ENCODE measurements around the gene CACNA1C. TPM values are rescaled to one million over a fixed set of nuclear protein-coding genes. Genes with fewer than 3 reads are reported as not detected.

The CACNA1C gene
- total and polyA plus RNA-seq, 8 donors: 0.31 to 55.8 (median 7.2) TPM

GRCh38 chr12:2152134-2152533 lies 99.3 kb downstream of the CACNA1C start:
- no peaks in the 10 kb centered on the region for H3K9me3 ChIP-seq
- TF ChIP-seq POLR2A (IDR thresholded peaks at IDR 0.05) (no peak), POLR2AphosphoS5 (IDR thresholded peaks at IDR 0.05) (no peak), EP300 (IDR thresholded peaks at IDR 0.05) (no peak)
- TF ChIP-seq, protein P1, sequence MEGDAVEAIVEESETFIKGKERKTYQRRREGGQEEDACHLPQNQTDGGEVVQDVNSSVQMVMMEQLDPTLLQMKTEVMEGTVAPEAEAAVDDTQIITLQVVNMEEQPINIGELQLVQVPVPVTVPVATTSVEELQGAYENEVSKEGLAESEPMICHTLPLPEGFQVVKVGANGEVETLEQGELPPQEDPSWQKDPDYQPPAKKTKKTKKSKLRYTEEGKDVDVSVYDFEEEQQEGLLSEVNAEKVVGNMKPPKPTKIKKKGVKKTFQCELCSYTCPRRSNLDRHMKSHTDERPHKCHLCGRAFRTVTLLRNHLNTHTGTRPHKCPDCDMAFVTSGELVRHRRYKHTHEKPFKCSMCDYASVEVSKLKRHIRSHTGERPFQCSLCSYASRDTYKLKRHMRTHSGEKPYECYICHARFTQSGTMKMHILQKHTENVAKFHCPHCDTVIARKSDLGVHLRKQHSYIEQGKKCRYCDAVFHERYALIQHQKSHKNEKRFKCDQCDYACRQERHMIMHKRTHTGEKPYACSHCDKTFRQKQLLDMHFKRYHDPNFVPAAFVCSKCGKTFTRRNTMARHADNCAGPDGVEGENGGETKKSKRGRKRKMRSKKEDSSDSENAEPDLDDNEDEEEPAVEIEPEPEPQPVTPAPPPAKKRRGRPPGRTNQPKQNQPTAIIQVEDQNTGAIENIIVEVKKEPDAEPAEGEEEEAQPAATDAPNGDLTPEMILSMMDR (IDR thresholded peaks at IDR 0.05): no peak
- 83 to 96% (median 91%) methylated on average over 5 of the region's 5 CpGs for WGBS, 5 donors
- H3K27me3 ChIP-seq: no peaks in the 10 kb centered on the region
- no peaks in the 10 kb centered on the region for H3K36me3 ChIP-seq
- H3K27ac ChIP-seq: no peak overlapping the region
- no peak for DNase-seq
- H3K4me3 ChIP-seq: no peak overlapping the region
- peaks cover 4 to 21% (median 12%) of the 10 kb centered on the region in 4 donors for H3K4me1 ChIP-seq
- intact Hi-C loops (cut with DNase I; ENCODE audit: low total_unique reads): no loop called here

GRCh38 chr12:2154050-2154449 lies 101.3 kb downstream of the CACNA1C start:
- Histone ChIP-seq H3K9me3 (no peaks in the 10 kb centered on the region), H3K27me3 (no peaks in the 10 kb centered on the region), H3K27ac (peak overlapping the region in 4 of 5 donors; percentile 15 to 75 (median 64)), H3K4me1 (peaks cover 4 to 21% (median 12%) of the 10 kb centered on the region in 4 donors), H3K36me3 (no peaks in the 10 kb centered on the region), H3K4me3 (no peak overlapping the region)
- TF ChIP-seq EP300 (IDR thresholded peaks at IDR 0.05): no peak
- no peak for TF ChIP-seq POLR2AphosphoS5 (IDR thresholded peaks at IDR 0.05)
- no peak for TF ChIP-seq POLR2A (IDR thresholded peaks at IDR 0.05)
- TF ChIP-seq, protein P1 (IDR thresholded peaks at IDR 0.05): no peak
- DNase-seq: no peak
- intact Hi-C loops (cut with DNase I; ENCODE audit: low total_unique reads): no loop called here
- 23 to 42% (median 38%) methylated on average over 9 of the region's 9 CpGs for WGBS, 5 donors

DNA sequence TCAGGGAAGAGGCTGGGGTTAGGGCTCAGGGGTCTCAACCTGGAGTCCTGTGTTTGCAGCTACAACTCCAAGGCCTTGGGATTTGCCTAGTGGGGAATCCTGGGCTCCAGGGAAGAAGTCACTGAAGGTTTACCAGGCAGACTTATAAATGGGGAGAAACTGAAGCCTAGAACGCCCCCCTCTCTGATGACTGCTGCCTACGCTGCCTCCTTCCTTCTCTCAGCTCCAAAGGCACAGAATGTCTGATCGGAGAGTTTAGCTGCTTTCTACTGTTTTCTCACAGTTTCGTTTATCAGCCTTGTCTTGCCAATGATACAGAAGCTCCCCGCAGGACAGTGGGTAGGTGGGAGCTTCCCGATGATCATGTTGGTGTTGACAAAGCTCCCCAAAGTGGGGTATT lies 101.7 kb downstream of the CACNA1C start:
- Histone ChIP-seq H3K4me1 (peaks cover 4 to 22% (median 12%) of the 10 kb centered on the region in 4 donors), H3K9me3 (no peaks in the 10 kb centered on the region), H3K4me3 (no peak overlapping the region), H3K27ac (peak overlapping the region in 3 of 5 donors; percentile 54 to 75 (median 73)), H3K27me3 (no peaks in the 10 kb centered on the region), H3K36me3 (no peaks in the 10 kb centered on the region)
- WGBS, 5 donors: 78 to 86% (median 81%) methylated on average over 6 of the region's 6 CpGs
- no peak for DNase-seq
- no peak for TF ChIP-seq EP300 (IDR thresholded peaks at IDR 0.05)
- TF ChIP-seq, protein P1 (IDR thresholded peaks at IDR 0.05): no peak
- no peak for TF ChIP-seq POLR2A (IDR thresholded peaks at IDR 0.05)
- TF ChIP-seq POLR2AphosphoS5 (IDR thresholded peaks at IDR 0.05): no peak
- intact Hi-C loops (cut with DNase I; ENCODE audit: low total_unique reads): no loop called here

DNA sequence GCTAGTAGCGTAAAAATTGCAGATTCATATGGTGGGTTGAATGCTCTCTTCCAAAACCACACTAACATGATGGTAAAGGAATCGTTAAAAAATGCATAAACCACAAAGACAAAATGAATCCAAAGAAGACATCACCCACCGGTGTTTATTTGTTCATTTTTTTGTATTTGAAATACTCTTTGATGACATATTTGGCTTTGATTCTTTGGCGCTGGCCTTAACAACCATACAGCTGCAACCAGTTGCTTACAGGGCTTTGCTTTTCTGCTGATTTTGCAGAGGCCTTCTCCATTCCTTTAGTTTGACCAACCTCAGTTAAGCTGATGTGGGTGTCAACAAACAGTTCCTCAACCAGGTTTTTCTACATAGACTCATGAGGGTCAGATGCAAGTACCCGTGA lies 103.5 kb downstream of the CACNA1C start:
- intact Hi-C loops (cut with DNase I; ENCODE audit: low total_unique reads): no loop called here
- no peak overlapping the region for H3K4me3 ChIP-seq
- H3K9me3 ChIP-seq: no peaks in the 10 kb centered on the region
- DNase-seq: no peak
- H3K27me3 ChIP-seq: no peaks in the 10 kb centered on the region
- H3K4me1 ChIP-seq: peaks cover 6 to 40% (median 16%) of the 10 kb centered on the region in 4 donors
- WGBS, 5 donors: 72 to 86% (median 82%) methylated on average over 5 of the region's 5 CpGs
- no peaks in the 10 kb centered on the region for H3K36me3 ChIP-seq
- H3K27ac ChIP-seq: no peak overlapping the region
- TF ChIP-seq, protein P1 (IDR thresholded peaks at IDR 0.05): no peak
- no peak for TF ChIP-seq POLR2AphosphoS5 (IDR thresholded peaks at IDR 0.05)
- no peak for TF ChIP-seq POLR2A (IDR thresholded peaks at IDR 0.05)
- no peak for TF ChIP-seq EP300 (IDR thresholded peaks at IDR 0.05)
